Neural cell (in vitro differentiated cells): ENCODE measurements around the gene PCED1B. TPM values are rescaled to one million over a fixed set of nuclear protein-coding genes. Genes with fewer than 3 reads are reported as not detected.
"Not testable (repeated sequence)": the region's sequence is repeated elsewhere in the genome, so short reads cannot be mapped to it uniquely, and the experiment has no call there.

ENCODE experiments used
- H2AFZ ChIP-seq: fragments of 200-600, 300-800 bp; sonication (generic), shearing (Covaris generic); 2 replicates; pipeline ENCODE4 v1.6.0; 2014; ENCODE audit warnings: low read depth, mild to moderate bottlenecking, antibody characterized with exemption, low read length, moderate library complexity
- H3F3A ChIP-seq: fragments of 200-600 bp; shearing (Covaris generic); 2 replicates; pipeline ENCODE4 v1.6.1; 2016; ENCODE audit warnings: mild to moderate bottlenecking, moderate library complexity, mixed read lengths, antibody characterized with exemption, low read length; ENCODE audit not compliant: insufficient read depth, poor library complexity, severe bottlenecking
- H3K27ac ChIP-seq: fragments of 200-600, 300-800 bp; sonication (generic), shearing (Covaris generic); 2 replicates; pipeline ENCODE4 v1.5.1; 2014; ENCODE audit warnings: mild to moderate bottlenecking, low read length, moderate library complexity
- H3K27me3 ChIP-seq: fragments of 300-800, 200-600 bp; sonication (generic), shearing (Covaris generic); 2 replicates; pipeline ENCODE4 v1.6.0; 2014; ENCODE audit warnings: mild to moderate bottlenecking, low read depth, low read length, moderate library complexity; ENCODE audit not compliant: insufficient read depth
- H3K36me3 ChIP-seq: fragments of 300-800, 200-600 bp; sonication (generic), shearing (Covaris generic); 2 replicates; pipeline ENCODE4 v1.5.1; 2014; ENCODE audit warnings: mild to moderate bottlenecking, antibody characterized with exemption, low read length, moderate library complexity; ENCODE audit not compliant: insufficient read depth
- H3K4me2 ChIP-seq: fragments of 300-800, 200-600 bp; sonication (generic), shearing (Covaris generic); 2 replicates; pipeline ENCODE4 v1.6.0; 2014; ENCODE audit warnings: mild to moderate bottlenecking, low read length
- H3K4me3 ChIP-seq: fragments of 300-800, 200-600 bp; sonication (generic), shearing (Covaris generic); 2 replicates; pipeline ENCODE4 v1.5.1; 2014; ENCODE audit warnings: mild to moderate bottlenecking, low read length, moderate library complexity
- H3K79me2 ChIP-seq: fragments of 200-600 bp; shearing (Covaris generic); replicated peaks from 2 replicates; pipeline ENCODE4 v1.6.0; 2014; ENCODE audit warnings: mild to moderate bottlenecking, low read length, moderate library complexity; ENCODE audit not compliant: insufficient read depth
- H3K9ac ChIP-seq: fragments of 300-800, 200-600 bp; sonication (generic), shearing (Covaris generic); 2 replicates; pipeline ENCODE4 v1.6.1; 2016; ENCODE audit warnings: mild to moderate bottlenecking, low read length, mixed read lengths
- H3K9me2 ChIP-seq: fragments of 200-600 bp; shearing (Covaris generic); 2 replicates; pipeline ENCODE4 v1.6.1; 2016; ENCODE audit warnings: mild to moderate bottlenecking, low read length, mixed read lengths; ENCODE audit not compliant: insufficient read depth
- H3K9me3 ChIP-seq: fragments of 200-600, 300-800 bp; sonication (generic), shearing (Covaris generic); 2 replicates; pipeline ENCODE4 v1.6.1; 2016; ENCODE audit warnings: mild to moderate bottlenecking, mixed run types, low read length, moderate library complexity, mixed read lengths
- H4K20me1 ChIP-seq: fragments of 200-600 bp; shearing (Covaris generic); 2 replicates; pipeline ENCODE4 v1.6.1; 2016; ENCODE audit warnings: mild to moderate bottlenecking, mixed run types; ENCODE audit not compliant: insufficient read depth
- CTCF ChIP-seq: fragments of 450-650 bp; IDR thresholded peaks from 2 replicates; pipeline ENCODE4 v1.5.1; 2014; ENCODE audit warnings: antibody characterized with exemption, mild to moderate bottlenecking, moderate library complexity; ENCODE audit not compliant: poor library complexity, severe bottlenecking
- EP300 ChIP-seq: fragments of 450-650 bp; conservative IDR thresholded peaks from 2 replicates; pipeline ENCODE4 v1.6.1; 2014; ENCODE audit warnings: antibody characterized with exemption, mild to moderate bottlenecking, moderate library complexity; ENCODE audit not compliant: poor library complexity, severe bottlenecking
- EZH2 ChIP-seq: fragments of 200-600, 300-800 bp; shearing (Covaris generic), sonication (generic); IDR thresholded peaks from 2 replicates; pipeline ENCODE4 v1.6.1; 2014; ENCODE audit warnings: antibody characterized with exemption, low read length, borderline replicate concordance, mild to moderate bottlenecking; ENCODE audit not compliant: insufficient read depth, poor library complexity, severe bottlenecking
- MXI1 ChIP-seq: fragments of 450-650 bp; conservative IDR thresholded peaks from 2 replicates; pipeline ENCODE4 v1.6.1; 2014; ENCODE audit warnings: antibody characterized with exemption, mild to moderate bottlenecking; ENCODE audit not compliant: poor library complexity, severe bottlenecking
- POLR2AphosphoS5 ChIP-seq: IDR thresholded peaks from 2 replicates; pipeline ENCODE4 v1.6.1; 2012
- RAD21 ChIP-seq: fragments of 450-650 bp; conservative IDR thresholded peaks from 2 replicates; pipeline ENCODE4 v1.6.1; 2014; ENCODE audit warnings: antibody characterized with exemption, mild to moderate bottlenecking, moderate library complexity
- REST ChIP-seq: IDR thresholded peaks from 2 replicates; pipeline ENCODE4 v1.6.1; 2012; ENCODE audit warnings: borderline replicate concordance
- SMC3 ChIP-seq: fragments of 450-650 bp; conservative IDR thresholded peaks from 2 replicates; pipeline ENCODE4 v1.6.1; 2014; ENCODE audit warnings: antibody characterized with exemption, mild to moderate bottlenecking, moderate library complexity; ENCODE audit not compliant: poor library complexity
- TAF1 ChIP-seq: IDR thresholded peaks from 2 replicates; pipeline ENCODE4 v1.6.1; 2012; ENCODE audit warnings: low read depth
- polyA plus RNA-seq: library from polyadenylated mRNA; depleted of rRNA; stranded (reverse); fragments of >200 nt; gene quantifications from 2 replicates; pipeline ENCODE4 v1.2.3, GENCODE V29; 2014

Gene PCED1B
- polyA plus RNA-seq, 1 donor from 2014 or later = not detected

GRCh38 chr12:47277972-47278448 is 198.6 kb downstream of the PCED1B start:
- H3K4me3 ChIP-seq = no peak overlapping the region
- H3K27me3 ChIP-seq = no peaks in the 10 kb centered on the region
- H3K9ac ChIP-seq = no peak overlapping the region
- no peak for TF ChIP-seq CTCF
- TF ChIP-seq SMC3 = no peak
- no peak for TF ChIP-seq MXI1
- no peak for TF ChIP-seq REST
- no peak for TF ChIP-seq TAF1
- no peak for TF ChIP-seq POLR2AphosphoS5
- no peak for TF ChIP-seq RAD21
- no peak for TF ChIP-seq EP300
- H3K27ac ChIP-seq = no peak overlapping the region
- no peak overlapping the region for H3K4me2 ChIP-seq
- H4K20me1 ChIP-seq = no peaks in the 10 kb centered on the region
- no peak overlapping the region for H2AFZ ChIP-seq
- H3K36me3 ChIP-seq = no peaks in the 10 kb centered on the region
- H3K79me2 ChIP-seq = no peaks in the 10 kb centered on the region
- no peaks in the 10 kb centered on the region for H3K9me3 ChIP-seq
- H3F3A ChIP-seq = no peaks in the 10 kb centered on the region
- no peaks in the 10 kb centered on the region for H3K9me2 ChIP-seq

GRCh38 chr12:47279758-47280157 is 200.3 kb downstream of the PCED1B start:
- not testable (repeated sequence) for H3F3A ChIP-seq, H3K9ac ChIP-seq, H3K4me3 ChIP-seq, H3K9me3 ChIP-seq, H2AFZ ChIP-seq, H3K4me2 ChIP-seq, H3K79me2 ChIP-seq, H3K27me3 ChIP-seq, H3K9me2 ChIP-seq, H3K27ac ChIP-seq, H3K36me3 ChIP-seq, H4K20me1 ChIP-seq

GRCh38 chr12:47280543-47281300 is 201.3 kb downstream of the PCED1B start:
- H2AFZ ChIP-seq = no peak overlapping the region
- H3K27me3 ChIP-seq = no peaks in the 10 kb centered on the region
- no peaks in the 10 kb centered on the region for H3K36me3 ChIP-seq
- H3K27ac ChIP-seq = no peak overlapping the region
- no peaks in the 10 kb centered on the region for H4K20me1 ChIP-seq
- H3F3A ChIP-seq = no peaks in the 10 kb centered on the region
- no peak overlapping the region for H3K4me2 ChIP-seq
- no peak overlapping the region for H3K9ac ChIP-seq
- H3K4me3 ChIP-seq = no peak overlapping the region
- TF ChIP-seq SMC3 = no peak
- TF ChIP-seq CTCF = no peak
- TF ChIP-seq EP300 = no peak
- no peak for TF ChIP-seq EZH2
- no peak for TF ChIP-seq TAF1
- TF ChIP-seq MXI1 = no peak
- TF ChIP-seq REST = no peak
- no peak for TF ChIP-seq POLR2AphosphoS5
- no peak for TF ChIP-seq RAD21
- H3K9me3 ChIP-seq = no peaks in the 10 kb centered on the region
- no peaks in the 10 kb centered on the region for H3K79me2 ChIP-seq
- H3K9me2 ChIP-seq = no peaks in the 10 kb centered on the region
